Gastrocnemius medialis (tissue), 4 donors: ENCODE measurements around the gene TOP2B.

Experiments
- POLR2A ChIP-seq, 2 donors: fragments of 450-650 bp; IDR thresholded peaks; one replicate each; pipeline ENCODE4 v1.6.1; 2017; ENCODE audit warnings: antibody characterized with exemption in 2 of 2, mild to moderate bottlenecking in 2 of 2, moderate library complexity in 2 of 2
- TF ChIP-seq, protein P1 (sequence below), 5 experiments: fragments of 450-650 bp in 3 of 5; fragments of 200-600 bp in 2 of 5; sonication (generic) in 2 of 5; IDR thresholded peaks in 4 of 5; conservative IDR thresholded peaks in 1 of 5; 1 replicate in 4 of 5; 2 replicates in 1 of 5; pipeline ENCODE4 v1.5.1; 2016 to 2019; ENCODE audit warnings: antibody characterized with exemption in 5 of 5, mild to moderate bottlenecking in 3 of 5, moderate library complexity in 3 of 5

DNA sequence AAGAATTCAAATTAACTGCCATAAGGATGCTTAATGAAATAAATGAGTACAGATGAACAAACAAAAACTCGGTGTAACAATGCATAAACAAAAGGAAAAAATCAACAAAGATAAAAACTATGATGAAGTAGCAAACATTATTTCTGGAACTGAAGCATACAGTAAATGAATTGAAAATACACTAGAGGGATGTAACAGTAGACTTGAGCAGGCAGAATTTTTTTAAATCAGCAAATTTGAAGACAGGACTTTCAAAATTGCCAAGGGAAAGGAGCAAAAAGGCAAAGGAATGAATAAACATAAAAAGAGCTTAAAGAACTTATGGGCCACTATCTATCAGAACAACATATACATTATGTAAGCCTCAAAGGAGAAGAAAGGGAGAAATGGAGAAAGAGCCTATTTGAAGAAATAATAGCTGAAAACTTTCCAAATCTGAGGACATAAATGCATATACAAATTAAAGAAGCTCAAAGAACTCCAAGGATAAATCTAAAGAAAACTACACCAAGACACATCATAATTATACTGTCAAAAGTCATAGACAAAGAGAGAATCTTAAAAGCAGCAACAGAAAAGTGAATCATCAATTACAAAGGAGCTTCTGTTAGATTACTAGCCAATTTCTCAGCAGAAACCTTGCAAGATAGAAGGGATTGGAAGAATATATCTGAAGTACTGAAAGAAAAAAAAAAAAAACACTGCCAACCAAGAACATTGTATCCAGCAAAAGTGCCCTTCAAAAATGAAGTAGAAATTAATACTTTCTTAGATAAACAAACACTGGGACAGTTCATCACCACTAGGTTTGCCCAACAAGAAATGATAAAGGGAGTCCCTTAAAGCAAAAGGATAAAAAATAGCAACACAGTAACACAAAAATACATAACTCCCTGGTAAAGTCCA lies 15.5 kb downstream of the TOP2B start:
- TF ChIP-seq, protein P1, sequence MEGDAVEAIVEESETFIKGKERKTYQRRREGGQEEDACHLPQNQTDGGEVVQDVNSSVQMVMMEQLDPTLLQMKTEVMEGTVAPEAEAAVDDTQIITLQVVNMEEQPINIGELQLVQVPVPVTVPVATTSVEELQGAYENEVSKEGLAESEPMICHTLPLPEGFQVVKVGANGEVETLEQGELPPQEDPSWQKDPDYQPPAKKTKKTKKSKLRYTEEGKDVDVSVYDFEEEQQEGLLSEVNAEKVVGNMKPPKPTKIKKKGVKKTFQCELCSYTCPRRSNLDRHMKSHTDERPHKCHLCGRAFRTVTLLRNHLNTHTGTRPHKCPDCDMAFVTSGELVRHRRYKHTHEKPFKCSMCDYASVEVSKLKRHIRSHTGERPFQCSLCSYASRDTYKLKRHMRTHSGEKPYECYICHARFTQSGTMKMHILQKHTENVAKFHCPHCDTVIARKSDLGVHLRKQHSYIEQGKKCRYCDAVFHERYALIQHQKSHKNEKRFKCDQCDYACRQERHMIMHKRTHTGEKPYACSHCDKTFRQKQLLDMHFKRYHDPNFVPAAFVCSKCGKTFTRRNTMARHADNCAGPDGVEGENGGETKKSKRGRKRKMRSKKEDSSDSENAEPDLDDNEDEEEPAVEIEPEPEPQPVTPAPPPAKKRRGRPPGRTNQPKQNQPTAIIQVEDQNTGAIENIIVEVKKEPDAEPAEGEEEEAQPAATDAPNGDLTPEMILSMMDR (IDR thresholded peaks at IDR 0.05 in 4 of 5, conservative IDR thresholded peaks at IDR 0.05 in 1 of 5), result no peak
- TF ChIP-seq POLR2A (IDR thresholded peaks at IDR 0.05), result no peak
